Measurements from ENCODE around the gene DHX16.
"Not testable (repeated sequence)": the region's sequence is repeated elsewhere in the genome, so short reads cannot be mapped to it uniquely, and the experiment has no call there.

DHX16 gene

DNA sequence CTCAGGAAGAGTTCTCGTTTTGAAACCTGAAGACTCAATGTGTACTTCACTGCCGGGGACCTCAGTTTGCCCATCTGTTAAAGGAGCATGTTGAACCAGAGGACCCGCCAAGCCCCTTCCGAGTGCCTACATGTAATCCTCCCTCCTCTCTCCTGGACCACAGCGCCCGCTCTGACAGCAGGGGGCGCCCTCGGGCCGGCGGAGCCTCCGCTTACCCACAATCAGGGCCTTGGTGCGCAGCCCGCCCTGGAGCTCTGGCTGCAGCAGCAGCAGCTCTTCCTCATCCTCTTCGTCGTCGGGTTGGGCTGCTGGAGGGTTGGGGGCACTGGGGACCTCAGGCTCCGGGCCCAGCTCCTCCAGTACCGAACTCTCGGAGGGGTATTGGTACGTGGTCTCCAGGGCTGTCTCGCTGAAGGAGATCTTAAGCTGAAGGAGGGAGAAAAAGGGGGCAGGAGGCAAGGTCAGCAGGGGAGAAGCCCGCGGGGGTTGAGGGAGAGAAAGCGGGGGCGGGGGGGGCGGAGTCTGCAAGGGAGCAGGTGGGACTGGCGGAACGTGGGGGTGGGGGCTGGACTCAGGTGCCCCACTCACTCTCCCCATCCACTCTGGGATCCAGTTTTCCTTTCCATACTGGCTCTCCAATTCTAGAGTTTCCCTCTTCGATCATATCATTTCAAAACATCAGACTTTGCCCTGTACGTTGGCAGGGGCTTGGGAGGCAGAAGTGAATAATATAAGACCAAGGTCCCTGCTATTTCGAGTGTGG, 6.3 kb upstream of the DHX16 start:
- DNase-seq: peak; percentile 95

DNA sequence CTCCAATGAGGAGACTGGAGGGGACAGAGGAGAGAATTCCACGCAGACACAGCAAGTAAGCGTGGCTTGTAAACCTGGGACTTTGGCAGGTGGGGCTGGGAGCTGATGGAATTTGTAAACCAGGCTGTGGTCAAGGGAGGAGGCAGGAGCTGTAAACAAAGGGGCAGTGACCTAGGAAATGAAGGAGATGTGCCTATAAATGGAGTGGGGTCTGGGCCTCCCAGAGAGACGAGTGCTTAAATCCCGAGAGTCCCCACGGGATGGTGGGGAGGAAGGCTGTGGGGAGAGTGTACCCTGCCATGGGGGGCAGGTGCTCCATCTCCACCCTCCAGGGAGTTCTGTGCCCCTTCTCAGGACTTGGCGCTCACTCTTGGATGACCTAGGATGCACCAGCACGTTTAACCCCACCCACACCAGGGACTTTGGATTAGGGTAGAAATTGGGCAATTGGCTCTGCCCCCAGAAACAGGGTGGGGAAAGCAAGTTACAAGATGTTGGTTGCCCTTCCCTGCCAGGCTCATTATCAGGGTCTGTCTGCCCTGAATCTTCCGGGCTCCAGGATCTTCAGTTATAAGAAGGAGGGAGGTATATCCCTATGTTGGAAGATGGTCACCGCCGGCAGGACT, 4.0 kb upstream of the DHX16 start:
- no peak for DNase-seq

DNA sequence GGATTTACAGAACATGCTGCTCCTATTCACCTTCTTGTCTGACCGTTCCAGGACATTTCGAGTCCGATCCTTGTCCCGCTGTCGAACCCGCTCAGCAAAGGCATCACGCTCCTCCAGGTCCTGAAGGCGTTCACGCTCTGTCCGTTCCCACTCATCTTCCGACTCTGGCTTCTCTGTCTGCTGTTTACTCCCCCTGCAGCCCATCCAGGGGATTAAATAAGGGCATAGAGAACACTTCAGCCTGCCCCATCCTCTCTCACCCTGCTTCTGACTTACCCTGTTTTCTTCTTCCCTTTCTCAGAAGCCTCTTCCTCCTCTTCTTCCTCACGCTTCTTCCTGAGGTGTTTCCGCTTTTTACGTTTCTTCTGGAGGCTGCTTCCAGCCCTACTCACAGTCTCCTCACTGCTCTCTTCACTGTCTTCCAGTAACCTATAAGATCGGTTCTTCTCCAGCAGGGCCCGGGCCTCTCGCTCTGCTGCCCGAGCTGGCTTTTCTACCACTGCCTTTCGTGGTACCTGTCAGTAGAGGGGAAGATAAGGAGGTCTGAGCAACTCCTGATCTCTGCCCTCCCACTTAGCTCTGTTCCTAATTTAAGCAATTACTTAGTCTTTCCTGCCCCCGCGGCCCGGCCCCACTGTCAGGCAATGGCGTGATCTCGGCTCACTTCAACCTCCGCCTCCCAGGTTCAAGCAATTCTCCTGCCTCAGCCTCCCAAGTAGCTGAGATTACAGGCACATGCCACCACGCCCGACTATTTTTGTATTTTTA, 1.9 kb downstream of the DHX16 start:
- no peak for DNase-seq

DNA sequence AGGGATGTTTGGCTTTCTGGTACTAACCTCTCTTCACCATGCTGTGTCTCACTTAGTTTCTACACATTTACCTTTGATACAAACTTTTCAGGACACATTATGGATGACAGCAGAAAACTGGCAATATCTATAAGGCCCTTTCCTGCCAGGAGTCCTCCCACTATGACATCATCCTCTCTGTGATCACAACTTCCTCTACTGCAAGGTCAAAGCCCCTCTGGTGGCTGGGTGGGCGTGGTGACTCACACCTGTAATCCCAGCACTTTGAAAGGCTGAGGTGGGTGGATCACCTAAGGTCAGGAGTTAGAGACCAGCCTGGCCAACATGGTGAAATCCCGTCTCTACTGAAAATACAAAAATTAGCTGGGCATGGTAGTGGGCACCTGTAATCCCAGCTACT, 6.5 kb downstream of the DHX16 start:
- peak; percentile 51 for DNase-seq

DNA sequence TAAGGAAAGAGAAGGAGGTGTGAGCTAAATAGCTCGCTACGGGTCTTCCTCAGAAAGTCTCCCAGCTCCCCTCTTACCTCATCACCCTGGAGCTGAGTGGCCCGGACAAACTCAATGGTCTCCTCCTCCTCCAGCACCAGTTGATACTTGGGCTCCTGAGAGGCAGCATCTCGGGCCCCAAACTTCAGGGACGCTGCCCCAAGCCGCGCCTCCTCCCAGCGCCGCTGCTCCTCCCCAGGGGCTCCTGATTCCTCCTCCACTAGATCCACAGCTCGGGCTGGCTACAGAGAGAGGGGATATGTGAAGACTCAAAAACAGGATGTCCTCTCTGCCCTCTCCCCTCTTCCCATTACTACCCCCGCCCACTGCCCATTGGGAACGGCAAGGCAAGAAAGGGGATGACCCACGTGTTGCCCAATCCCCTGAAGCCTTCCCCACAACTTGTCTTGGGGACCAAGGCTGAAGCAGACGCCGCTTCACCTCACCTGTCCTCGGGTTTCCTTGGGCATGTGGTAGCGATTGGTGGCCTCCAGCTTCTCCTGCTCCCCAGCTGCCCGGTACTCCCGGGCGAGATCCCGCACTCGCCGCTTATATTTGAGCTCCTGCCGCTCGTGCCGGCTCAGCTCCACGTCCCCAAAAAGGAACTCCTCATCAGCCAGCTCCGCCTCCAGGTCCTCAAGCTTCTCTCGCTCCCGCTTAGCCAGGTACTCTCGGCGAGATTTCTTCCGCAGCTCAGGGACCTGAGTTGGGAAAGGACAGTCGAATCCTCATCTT, 7.6 kb downstream of the DHX16 start:
- DNase-seq: no peak

DNA sequence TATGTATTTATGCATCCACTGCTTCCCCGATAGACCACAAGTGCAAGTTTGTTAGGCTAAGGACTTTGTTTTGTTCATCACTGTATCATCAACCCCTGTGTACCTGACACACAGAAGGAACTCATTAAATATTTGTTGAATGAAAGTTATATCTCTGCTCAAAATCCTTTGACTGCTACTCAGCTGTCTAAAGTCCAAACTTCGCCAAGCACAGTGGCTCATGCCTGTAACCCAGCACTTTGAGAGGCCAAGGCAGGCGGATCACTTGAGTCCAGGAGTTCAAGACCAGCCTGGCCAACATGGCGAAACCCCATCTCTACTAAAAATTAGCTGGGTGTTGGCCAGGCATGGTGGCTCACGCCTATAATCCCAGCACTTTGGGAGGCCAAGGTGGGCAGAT, 14.9 kb downstream of the DHX16 start:
- not testable (repeated sequence) for DNase-seq

DNA sequence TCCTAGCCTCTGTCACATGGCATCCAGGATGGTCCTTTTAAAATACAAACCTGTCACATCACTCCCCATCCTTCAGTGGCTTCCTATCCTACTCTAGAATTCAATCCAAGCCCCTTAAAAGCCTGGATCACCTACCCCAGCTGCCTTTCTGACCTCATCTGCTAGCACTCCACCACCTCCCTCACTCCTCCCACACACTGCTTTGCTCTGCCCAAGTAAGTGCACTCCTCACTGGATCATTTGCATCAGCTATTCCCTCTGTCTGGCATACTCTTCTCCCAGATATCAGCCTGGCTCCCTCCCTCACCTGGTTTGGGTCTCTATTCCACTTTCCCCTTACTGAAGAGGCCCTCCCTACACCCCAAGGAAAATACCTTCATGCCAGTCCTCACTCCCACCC, 15.4 kb downstream of the DHX16 start:
- no peak for DNase-seq

DNA sequence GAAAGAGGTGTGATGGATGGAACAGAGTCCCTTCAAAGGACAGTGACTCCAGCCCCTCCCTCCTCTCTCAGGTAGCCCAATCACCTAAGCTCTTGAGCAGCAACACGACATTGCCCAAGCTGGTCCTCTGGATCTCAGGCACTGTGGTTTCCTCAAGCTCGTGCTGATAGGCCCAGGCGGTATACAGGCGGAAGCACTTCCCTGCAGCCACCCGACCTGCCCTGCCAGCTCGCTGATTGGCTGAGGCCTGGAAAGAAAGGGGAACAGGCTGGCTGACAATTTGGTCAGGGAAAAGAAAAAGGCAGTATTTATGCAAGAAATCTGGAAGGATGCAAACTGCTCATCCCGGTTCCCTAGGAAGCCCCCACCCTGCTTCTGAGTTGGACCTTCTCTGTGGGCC, 16.3 kb downstream of the DHX16 start:
- DNase-seq: no peak

DNA sequence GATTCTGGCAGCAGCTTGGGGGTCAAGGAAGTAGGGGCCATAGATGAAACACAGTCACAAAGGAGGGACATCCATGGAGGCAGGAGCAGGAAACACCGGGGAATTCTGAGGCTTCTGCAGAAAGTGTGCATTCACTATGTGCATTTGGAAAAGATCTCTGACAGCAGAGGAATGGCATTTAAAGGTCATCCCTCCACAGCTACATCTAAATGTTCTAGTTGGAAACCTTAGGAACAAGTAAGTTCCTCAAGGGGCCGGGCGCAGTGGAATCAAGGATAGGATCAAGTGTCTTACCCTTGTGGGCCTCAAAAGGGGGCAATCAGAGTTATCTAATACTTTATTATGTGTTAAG, 17.1 kb downstream of the DHX16 start:
- no peak for DNase-seq

DNA sequence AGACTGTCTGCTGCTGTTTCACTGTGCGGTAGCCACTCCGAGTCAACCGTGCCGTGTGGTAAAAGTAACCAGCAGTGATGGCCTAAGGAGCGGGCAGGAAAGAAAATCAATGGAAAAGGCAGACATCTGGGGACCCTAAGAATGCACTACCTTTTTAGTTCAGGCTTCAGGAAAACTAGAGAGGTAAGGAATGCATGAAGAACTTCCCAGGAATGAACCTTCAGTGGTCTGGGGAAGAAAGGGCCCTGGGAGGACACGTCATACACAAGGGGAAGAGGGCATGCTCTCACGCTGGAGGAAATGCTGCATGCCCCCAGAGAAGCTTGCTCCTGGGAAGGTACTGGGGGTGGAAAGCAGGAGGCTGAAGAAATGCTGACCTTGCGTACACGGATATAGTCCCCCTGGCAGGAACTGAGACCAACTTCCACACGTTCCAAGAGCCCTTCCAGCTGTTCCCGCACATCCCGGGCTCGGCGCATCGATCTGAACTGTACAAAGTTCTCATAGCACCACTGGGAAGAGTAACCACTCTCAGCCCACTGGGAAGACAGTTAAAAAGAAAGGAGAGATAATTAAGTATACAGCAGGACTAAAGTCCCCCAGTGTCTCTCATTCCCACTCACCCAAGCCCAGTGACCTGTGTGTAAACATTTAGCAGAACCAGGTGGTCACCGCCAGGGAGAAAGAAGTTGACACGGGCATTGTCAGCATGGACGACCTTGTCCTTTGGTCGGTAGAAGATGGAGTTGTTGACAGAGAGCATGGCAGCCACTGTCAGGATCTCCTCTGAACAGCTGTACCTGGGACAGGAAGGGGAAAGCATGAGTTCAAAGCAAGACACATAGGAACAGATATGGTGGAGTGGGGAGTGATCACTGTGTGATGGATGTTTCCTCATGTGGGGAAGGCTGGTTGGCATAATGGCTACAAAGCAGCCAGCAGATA, 17.7 kb downstream of the DHX16 start:
- no peak for DNase-seq

DNA sequence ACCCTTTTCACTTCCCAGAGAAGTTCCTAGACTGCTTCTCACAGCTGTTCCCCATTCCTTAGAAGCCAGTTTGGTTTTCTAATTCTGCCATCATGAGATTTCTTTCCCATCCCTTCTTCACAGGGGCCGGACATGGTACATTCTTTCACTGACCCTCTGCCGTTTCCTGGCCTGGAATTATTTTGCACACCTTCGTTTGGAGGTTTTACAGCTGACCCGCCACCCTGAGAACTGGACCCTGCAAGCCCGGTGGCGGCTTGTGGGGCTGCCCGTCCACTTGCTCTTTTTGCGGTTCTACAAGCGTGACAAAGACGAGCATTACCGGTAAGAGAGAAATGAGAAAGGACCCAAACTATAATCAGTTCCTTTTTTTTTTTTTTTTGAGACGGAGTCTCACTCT, 21.7 kb downstream of the DHX16 start:
- no peak for DNase-seq

DNA sequence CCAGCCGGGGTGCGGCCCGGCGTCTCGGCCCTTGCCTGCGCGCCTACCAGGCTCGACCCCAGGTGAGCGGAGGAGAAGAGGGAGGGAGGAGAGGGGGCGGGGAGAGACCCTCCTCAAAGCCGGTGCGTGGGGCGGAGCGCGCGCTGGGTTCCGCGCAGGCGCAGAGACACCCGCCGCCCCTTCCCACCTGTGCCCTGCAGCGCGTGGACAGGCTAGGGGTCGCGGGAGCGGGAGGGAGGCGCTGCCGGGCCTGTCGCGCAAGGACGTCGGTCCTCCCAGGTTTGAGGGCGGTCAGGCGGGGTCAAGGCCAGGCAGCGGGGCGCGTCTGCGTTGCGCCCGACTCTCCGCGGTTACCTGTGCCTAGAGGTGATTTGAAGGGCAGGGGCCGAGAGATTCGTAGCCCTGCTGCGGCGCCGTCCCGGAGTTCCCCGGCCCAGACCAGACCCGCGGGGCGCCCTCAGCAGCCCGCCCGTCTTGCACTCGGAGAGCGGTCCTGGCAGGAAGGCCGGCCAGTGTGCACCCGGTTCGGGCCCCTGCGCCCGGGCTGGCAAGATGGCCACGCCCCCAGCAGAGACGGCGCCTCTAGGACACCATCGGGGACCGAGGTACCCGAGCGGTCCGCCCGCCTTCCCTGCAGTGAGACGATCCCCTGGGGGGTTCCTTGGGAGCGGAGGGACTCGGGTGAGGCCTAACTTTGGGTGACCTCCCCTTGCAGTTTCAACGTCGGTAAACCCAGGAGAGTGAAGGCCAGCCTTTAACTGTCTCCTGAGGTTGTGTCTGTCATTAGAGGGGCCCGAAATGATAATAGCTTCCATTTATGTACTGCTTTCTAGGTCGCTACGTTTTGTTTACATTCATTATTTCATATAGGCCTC, 25.3 kb downstream of the DHX16 start:
- DNase-seq: peak; percentile 78

DNA sequence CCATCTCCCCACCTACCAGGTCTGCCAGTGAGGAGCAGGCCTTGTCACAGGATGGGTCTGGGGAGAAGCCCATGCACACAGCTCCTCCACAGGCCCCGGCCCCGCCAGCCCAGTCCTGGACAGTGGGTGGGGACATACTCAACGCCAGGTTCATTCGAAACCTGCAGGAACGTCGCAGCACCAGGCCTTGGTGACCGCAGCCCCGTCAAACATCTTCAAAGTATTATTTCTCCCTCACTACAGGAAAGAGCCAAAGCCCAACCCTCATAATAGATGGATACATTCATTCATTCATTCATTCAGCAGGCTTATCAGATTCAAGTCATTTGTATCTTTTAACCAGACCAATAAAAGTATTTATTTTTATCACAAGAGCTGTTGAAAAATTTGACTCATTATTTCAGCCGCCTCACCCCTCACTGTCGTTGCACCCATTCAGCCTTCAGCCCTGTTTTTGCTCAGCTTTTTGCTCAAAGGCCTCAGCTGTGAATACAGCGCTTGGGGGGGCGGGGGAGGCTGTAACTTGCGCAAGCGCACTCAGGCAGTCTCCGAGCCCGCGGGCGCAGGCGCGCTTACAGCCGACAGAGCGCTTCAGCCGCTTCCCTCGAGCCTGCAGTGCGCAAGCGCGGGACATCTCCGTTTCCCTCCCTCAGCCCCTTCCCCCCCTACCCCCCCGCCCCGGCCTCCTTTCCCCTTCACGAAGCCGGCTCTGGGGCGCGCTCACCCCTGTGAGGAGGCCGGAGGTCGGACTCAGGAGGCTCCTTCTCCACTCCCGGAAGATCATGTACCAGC, 26.2 kb downstream of the DHX16 start, which contains the start of gene C6orf136:
TSS of gene C6orf136 (plus strand) at position 684 of the 792 bp plus-strand sequence. CDS start at position 783, 99 bp downstream.
- DNase-seq: peak; percentile 93

DNA sequence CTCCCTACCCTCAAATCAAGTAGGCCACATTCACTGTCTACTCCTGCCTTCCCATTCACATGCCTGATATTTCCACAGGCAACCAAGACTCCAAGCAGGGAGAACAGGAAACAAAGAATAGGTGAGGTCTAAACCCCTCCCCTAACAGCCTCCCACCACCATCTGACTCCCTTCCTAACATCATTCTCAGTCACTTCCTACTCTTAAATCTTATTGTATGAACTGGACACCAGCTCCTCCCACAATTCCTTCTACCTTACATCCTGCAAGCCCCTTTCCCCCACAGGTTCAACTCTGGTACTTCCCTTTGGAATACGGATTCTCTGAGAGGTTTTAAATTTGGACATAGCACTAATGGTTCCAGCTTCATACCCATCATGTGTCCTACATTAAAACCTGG, 26.8 kb downstream of the DHX16 start:
- DNase-seq: no peak

DNA sequence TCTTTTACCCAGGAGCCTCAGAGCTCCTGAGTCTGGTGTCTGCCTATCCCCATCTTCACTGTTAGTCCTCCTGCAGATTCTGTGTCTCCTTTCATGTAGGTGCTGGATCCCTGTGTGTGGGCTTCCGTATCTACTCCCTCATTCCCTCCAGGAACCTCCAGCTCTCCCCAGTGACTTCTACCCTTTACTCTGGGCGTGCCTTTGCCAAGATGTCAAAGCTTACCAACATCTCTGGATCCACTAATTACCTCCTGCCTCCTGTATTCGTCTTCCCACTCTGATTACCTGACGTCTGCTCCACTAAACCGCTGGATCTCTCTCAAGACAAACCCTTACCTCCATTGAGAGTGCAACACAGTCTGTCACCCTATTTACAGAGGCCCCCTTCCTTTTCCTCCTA, 28.0 kb downstream of the DHX16 start:
- no peak for DNase-seq

DNA sequence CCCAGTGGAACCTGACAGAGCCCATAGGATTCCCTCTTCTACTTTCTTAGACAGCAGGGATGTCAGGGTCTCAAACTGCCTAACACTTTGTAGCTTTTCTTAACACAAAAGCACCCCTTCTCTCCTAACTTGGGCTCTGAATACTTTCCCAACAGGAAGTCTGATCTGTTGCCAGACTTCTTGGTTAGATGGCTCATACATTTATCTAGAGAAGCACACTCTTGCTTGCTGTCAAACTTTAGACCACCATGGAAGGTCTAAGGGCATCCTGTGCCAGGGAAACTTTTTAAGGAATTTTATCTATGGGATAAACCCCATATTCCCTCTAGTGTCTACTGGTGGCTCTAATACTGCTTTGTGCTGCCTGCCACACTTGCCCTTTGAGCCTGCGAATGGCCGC, 29.1 kb downstream of the DHX16 start:
- no peak for DNase-seq

DNA sequence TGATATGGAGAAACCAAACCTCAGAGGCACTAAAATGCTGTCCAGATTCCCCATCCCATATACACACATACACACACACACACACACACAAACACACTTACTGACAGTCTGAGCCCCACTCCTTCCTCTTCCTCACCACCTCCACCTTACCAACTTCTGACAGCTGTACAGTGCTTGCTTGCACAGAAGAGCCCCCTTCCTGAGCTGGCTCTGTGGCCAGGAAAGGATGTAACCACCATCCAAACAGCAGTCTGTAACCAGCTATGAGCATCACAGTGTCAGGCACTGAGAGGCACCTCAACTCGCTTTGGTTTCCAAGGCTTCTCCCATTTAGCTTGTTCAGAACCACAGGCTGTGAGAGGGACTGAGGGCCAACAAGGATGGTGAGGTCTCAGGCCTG, 31.8 kb downstream of the DHX16 start:
- no peak for DNase-seq

DNA sequence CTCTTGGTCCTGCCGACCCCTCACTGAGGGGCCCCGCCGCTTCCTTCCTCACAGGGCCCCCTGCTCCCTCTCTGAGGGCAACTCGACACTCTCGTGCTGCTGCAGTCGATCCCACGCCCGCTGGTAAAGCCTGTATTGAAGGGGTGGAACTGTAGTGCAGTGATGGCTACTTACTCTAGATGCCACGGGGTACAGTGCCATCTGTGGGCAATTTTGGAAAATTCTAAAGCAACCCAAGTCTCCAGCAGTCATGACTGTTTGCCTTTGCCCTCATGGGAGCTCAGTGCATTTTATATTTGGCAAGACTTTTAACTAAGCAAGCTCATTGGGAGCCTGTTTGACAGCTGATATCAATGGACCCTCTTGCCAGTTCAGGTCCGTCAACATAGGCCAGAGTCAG, 32.3 kb downstream of the DHX16 start:
- no peak for DNase-seq

DNA sequence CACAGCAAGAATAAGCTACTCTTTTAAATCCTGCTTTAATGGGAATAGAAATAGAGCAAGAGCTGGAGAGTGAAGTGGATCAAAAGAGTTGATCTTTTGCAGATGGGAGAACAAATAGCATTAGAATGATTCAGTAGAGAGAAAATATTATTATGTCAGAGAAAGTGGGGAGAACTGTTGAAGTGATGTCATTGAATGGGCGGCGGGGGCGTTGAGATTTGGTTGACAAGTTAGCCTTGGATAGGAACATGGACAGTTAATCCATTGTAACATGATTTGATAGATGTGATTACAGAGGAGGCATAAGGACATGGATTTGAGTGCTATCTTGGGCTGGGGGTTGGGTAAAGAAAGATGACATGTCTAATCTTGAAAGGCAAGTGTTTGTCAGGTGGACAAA, 37.0 kb downstream of the DHX16 start:
- no peak for DNase-seq
